CD4-positive, alpha-beta T cell treated with Interleukin-10 for 1 hour (primary cell): ENCODE measurements around the gene ELOVL6.
"Not testable (repeated sequence)": the region's sequence is repeated elsewhere in the genome, so short reads cannot be mapped to it uniquely, and the experiment has no call there.

Experiments used
- DNase-seq: peaks from one replicate; pipeline ENCODE4 v3.0.0-alpha.2; 2020

The ELOVL6 gene

DNA sequence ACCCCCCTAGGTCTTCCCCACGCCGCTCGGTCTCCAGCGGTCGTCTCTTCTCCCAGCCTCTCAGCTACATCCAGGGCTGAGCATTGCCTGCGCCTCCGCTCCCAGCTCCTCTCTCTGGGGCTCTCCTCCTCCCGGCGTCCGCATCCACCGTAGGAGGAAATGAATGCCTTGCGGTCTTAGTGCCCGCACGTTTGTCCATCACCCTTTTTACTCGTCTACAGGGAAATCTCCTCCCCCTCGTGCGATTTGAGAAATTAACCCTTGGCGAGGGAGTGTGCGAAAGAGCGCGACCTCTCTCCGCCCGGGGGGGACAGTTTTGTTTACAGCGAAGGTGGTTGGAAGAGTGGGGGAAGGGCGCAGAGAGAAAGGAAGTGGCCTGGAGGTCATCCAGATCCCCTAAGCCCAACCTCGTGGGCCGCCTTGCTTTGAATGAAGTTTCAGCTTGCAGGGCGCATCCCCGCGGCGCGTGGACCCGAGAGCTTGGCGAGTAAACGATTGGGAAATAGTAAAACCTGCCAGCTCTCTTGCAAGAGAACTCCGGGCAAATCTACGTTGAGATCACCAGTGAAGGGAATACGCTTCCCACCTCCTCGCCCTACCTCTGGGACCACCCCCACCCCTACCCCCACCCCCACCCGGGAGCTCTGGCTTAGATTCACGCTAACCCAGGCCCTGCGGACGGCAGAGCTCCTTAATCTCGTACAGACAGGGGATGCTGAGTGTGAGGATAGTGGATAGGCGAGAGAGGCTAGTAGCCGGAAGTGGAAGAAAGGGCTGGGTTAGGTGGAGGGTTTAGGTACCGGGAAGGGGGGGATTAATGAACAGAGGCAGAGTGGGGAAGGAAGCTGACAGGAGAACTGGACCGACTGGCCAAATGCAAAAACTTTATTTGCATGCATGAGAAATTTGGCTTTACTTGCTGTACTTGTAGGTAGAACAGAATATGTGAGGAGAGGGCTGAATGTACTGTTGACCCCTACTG is at the start of gene ELOVL6:
Gene ELOVL6, minus strand, starts transcription at position 181 of the 982 bp plus-strand sequence. CDS start 280 bp downstream, outside the sequence.
- DNase-seq, result peak; percentile 23

- DNase-seq, result no peak
Measured at GRCh38 chr4:110248100-110248499, 49.7 kb upstream of the ELOVL6 start.

GRCh38 chr4:110247591-110247990 is 49.2 kb upstream of the ELOVL6 start:
- no peak for DNase-seq

DNA sequence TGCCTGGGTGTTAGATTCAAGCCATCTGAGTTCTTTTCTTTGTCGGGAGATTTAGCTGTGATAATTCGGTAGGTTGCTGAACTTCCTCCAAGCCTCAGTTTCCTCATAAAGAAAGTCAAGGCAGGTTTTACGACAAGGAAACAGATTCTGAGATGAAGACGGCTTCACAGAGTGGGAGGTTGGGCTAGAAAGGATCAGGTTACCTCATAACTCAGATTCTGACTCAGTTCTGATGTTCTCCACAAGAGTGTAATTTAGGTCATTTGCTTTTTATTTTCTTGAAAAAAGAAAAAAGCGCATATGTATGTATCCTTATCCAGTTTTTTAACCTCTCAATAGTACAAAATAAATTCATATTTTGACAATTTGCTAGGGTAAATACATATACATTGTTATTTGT is 47.2 kb upstream of the ELOVL6 start:
- DNase-seq, result no peak

GRCh38 chr4:110236324-110236723 is 37.9 kb upstream of the ELOVL6 start:
- DNase-seq, result no peak

GRCh38 chr4:110233581-110233980 is 35.2 kb upstream of the ELOVL6 start:
- not testable (repeated sequence) for DNase-seq

GRCh38 chr4:110231869-110232268 is 33.5 kb upstream of the ELOVL6 start:
- no peak for DNase-seq

DNA sequence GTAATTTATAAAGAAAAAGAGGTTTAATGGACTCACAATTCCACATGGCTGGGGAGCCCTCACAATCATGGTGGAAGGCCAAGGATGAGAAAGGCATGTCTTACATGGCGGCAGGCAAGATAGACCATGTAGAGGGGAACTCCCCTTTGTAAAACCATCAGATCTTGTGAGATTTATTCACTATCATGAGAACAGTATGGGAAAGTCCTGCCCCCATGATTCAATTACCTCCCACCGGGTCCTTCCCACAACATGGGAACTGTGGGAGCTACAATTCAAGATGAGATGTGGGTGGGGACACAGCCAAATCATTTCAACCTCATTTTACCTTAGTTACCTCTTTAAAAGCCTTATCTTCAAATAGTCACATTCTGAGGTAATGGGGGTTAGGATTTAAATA is 30.9 kb upstream of the ELOVL6 start:
- DNase-seq, result no peak

- DNase-seq, result no peak
Measured at GRCh38 chr4:110224812-110225211, 26.4 kb upstream of the ELOVL6 start.

- DNase-seq, result no peak
Measured at GRCh38 chr4:110224142-110224541, 25.7 kb upstream of the ELOVL6 start.

DNA sequence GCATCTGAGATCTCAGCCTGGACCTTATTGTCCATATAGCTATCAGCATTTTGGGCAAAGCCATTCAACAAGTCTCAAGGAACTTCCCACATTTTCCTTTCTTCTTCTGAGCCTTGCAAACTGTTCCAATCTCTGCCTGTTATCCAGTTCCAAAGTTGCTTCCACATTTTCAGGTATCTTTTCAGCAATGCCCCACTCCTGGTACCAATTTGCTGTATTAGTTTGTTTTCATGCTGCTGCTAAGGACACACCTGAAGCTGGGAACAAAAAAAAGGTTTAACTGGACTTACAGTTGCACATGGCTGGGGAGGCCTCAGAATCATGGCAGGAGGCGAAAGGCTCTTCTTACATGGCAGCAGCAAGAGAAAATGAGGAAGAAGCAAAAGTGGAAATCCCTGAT is 20.5 kb upstream of the ELOVL6 start:
- not testable (repeated sequence) for DNase-seq

DNA sequence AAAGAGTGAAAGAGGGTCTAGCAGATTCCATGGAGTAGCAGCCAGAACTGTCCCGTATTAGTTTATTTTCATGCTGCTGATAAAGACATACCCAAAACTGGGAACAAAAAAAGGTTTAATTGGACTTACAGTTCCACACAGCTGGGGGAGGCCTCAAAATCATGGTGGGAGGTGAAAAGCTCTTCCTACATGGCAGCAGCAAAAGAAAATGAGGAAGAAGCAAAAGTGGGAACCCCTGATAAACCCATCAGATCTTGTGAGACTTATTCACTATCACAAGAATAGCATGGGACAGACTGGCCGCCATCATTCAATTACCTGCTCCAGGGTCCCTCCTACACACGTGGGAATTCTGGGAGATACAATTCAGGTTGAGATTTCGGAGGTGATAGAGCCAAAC is 18.8 kb upstream of the ELOVL6 start:
- not testable (repeated sequence) for DNase-seq

DNA sequence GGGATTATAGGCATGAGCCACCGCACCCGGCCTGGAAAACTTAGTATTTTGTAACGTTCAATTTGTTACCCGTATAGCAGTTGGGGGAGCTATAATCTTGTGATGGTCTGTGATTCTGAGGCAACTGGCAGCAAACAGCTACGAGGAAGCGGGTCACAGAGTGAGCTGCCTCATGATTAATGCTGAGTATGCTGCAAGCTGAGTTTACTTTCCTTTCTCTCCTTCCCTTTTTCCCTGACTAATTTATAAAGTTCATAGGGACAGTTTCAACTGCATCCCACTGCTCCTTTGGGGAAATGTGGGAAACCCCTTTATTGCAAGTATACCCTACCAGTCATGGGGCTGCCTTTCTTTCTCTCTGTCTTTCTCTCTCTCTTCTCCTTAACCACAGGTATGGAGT is 17.7 kb upstream of the ELOVL6 start:
- no peak for DNase-seq

DNA sequence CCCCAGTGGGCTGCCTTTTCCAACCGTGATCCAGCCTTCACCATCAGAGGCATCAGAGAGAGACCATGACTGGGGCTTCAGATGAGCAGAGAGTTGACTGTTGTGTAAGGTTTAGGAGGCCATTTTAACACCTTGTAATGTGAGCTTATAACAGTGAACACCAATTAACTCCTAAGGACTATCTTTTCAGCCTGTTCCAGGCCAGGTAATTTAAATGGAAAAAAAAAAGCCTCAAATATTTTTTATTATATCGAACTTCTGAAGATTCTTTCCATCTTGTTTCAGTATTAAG is 13.3 kb upstream of the ELOVL6 start:
- DNase-seq, result no peak

GRCh38 chr4:110211007-110211769 is 12.8 kb upstream of the ELOVL6 start:
- peak; percentile 64 for DNase-seq

DNA sequence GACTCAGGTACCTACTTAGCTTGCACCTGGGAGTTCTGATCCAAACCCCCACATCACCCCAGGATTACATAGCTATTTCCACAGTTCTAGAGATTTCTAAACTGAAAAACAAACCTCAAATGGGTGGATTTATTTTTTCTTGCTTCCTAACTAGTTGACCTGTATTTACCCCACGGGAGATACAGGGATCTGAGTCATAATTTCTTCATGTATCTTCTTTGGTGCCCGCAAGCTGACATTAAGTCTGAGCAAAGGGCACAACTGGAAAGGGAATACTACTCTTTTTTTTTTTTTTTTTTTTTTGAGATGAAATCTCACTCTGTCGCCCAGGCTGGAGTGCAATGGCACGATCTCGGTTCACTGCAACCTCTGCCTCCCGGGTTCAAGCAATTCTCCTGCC is 10.0 kb upstream of the ELOVL6 start:
- DNase-seq, result no peak

- DNase-seq, result no peak
Measured at GRCh38 chr4:110207233-110207632, 8.8 kb upstream of the ELOVL6 start.

GRCh38 chr4:110202024-110202423 is 3.6 kb upstream of the ELOVL6 start:
- no peak for DNase-seq

GRCh38 chr4:110201502-110201901 is 3.1 kb upstream of the ELOVL6 start:
- no peak for DNase-seq

DNA sequence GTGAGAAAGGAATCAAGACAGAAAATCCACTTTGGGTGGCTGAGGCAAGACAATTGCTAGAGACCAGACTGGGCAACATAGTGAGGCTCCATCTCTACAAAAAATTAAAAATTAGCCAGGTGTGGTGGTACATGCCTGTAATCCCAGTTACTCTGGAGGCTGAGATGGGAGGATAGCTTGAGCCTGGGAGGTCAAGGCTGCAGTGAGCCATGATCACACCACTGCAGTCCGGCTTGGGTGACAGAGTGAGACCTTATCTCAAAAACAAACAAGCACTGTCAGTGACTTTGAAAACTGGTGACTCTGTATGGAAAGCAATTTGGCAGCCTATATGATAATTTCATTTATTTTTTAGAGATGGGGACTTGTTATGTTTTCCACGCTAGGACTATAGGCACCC is 2.3 kb upstream of the ELOVL6 start:
- DNase-seq, result no peak

GRCh38 chr4:110198049-110198434 is 373 bp downstream of the ELOVL6 start:
- peak; percentile 10 for DNase-seq

DNA sequence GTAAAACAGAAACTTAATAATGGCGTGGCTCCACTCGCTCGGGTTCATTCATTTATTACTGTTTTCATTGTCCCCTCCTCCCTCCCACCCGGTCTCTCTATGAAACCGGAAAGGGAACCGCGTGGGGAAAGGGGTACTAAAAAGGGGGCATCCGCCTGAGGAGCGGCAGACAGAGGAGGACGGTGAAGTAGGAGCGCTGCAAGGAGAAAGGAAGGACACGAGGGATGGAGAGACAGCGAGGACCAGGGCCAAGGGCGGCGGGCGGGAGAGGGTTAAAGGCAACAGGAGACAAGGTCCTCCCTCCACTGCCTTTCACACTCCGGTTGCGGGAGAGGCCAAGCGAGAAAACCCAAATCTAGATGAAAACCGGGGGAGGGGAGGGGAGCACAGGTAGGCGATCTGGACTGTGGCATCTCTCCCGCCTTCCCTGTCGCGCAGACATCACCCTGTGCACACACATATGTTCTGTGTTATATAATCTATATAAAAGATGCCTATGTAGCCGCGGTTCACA is 829 bp downstream of the ELOVL6 start:
- peak; percentile 49 for DNase-seq

DNA sequence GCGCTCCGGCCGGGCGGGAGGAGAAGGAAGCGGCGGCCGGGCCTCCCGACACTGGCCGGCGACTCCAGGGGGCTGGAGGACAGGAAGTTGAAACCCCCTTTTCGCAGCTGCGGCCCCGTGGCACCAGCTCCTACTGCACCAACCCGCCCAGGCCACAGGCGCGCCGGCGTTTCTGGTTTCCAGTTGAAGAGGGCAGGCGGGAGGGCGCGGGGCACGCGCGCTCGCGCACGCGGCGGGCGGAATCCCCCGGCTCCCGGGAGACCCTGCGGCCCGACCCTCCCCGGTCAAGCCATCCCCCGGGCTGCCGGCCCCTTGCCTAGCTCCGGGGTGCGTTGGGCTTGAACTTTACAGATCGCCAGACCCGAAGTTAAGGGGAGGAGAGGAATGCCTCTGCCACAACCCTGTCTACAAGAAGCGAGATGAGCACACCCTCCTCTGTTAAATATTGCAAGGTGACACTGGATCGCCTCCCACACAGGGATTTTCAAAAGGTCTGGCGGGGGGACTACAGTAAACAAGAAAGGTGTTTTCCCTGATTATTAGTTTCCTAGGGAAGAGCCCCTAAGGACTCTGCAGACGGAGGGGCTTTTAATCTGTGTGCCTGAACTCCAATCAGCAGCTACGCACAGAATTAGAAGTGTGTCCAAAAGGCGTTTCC is 1.4 kb downstream of the ELOVL6 start:
- DNase-seq, result peak; percentile 62
